ENCODE measurements around the gene MYO1B.

GRCh38 chr2:191204433-191204832 is 40.8 kb upstream of the MYO1B start:
- no peak for TF ChIP-seq CTCF (IDR thresholded peaks at IDR 0.05)
- TF ChIP-seq POLR2AphosphoS5 (IDR thresholded peaks at IDR 0.05): no peak
- no peak for TF ChIP-seq POLR2A (IDR thresholded peaks at IDR 0.05)
- TF ChIP-seq EP300 (IDR thresholded peaks at IDR 0.05): no peak
